ENCODE results near the gene REC8. TPM values are rescaled to one million over a fixed set of nuclear protein-coding genes. Genes with fewer than 3 reads are reported as not detected.

Gene REC8
- polyA plus RNA-seq, 1 donor: 88.7 TPM

GRCh38 chr14:24157331-24157730 is 14.5 kb upstream of the REC8 start:
- no peak for DNase-seq

GRCh38 chr14:24159777-24160498 is 11.9 kb upstream of the REC8 start:
- DNase-seq: no peak

GRCh38 chr14:24160499-24160849 is 11.4 kb upstream of the REC8 start:
- DNase-seq: no peak

GRCh38 chr14:24160850-24161804 is 10.8 kb upstream of the REC8 start, which contains the start of gene IRF9:
IRF9 (plus strand) TSS chr14:24161265; CDS start chr14:24162145, 880 bp downstream.
- DNase-seq: peak; percentile 97

- no peak for DNase-seq
Observed at GRCh38 chr14:24162093-24162492, 9.8 kb upstream of the REC8 start.

- no peak for DNase-seq
Observed at GRCh38 chr14:24164518-24164991, 7.3 kb upstream of the REC8 start.

- DNase-seq: no peak
Observed at GRCh38 chr14:24165785-24166184, 6.1 kb upstream of the REC8 start.

- DNase-seq: no peak
Observed at GRCh38 chr14:24167469-24168114, 4.3 kb upstream of the REC8 start.

- DNase-seq: peak; percentile 7
Observed at GRCh38 chr14:24172261-24172860, 481 bp downstream of the REC8 start.

- no peak for DNase-seq
Observed at GRCh38 chr14:24172871-24173281, 996 bp downstream of the REC8 start.

- no peak for DNase-seq
Observed at GRCh38 chr14:24176599-24176998, 4.7 kb downstream of the REC8 start.

- no peak for DNase-seq
Observed at GRCh38 chr14:24177041-24177825, 5.4 kb downstream of the REC8 start.

GRCh38 chr14:24177891-24178290 is 6.0 kb downstream of the REC8 start:
- DNase-seq: no peak

- DNase-seq: no peak
Observed at GRCh38 chr14:24178399-24179178, 6.7 kb downstream of the REC8 start.

- no peak for DNase-seq
Observed at GRCh38 chr14:24179294-24179960, 7.5 kb downstream of the REC8 start.

GRCh38 chr14:24179961-24180796 is 8.3 kb downstream of the REC8 start:
- peak; percentile 46 for DNase-seq

- no peak for DNase-seq
Observed at GRCh38 chr14:24181371-24182077, 9.6 kb downstream of the REC8 start.

Measured in left kidney (tissue), 2 donors.